Activated CD4-positive, CD25-positive, alpha-beta regulatory T cell treated with anti-CD3 and anti-CD28 coated beads, Interleukin-2, amount 50 U/mL, for 16 hours (primary cell): ENCODE results near the gene LAPTM4A.
A peak's percentile ranks its signal among the peaks of the same experiment; 100 is the strongest.
"Not testable (repeated sequence)": the region's sequence is repeated elsewhere in the genome, so short reads cannot be mapped to it uniquely, and the experiment has no call there.

Experiments used
- DNase-seq: peaks from one replicate; pipeline ENCODE4 v3.0.0-alpha.2; 2020; ENCODE audit warnings: low read depth, low spot score

LAPTM4A gene

GRCh38 chr2:20051532-20052228 is at the start of gene LAPTM4A:
LAPTM4A (minus strand) TSS chr2:20051628; CDS start chr2:20051520, 108 bp downstream.
- peak; percentile 98 for DNase-seq

DNA sequence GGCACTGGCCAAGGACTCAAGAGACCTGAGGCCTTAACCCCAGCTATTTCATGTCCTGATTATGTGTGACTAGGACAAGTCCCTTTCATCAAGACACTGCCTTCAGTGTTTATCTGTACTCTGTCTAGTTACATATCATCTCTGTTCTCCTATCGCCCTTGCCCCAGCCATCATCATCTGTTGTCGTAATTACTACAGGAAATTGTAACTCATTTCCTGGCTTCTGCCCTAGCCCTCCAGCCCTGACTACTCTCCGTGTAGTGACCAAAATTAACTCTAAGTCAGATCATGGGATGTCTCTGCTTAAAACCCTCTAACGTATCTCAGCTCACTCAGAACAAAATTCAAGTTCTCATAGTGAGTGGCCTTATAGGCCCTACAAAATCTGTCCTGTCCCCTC is 49.3 kb upstream of the LAPTM4A start:
- DNase-seq, result no peak

- no peak for DNase-seq
These were observed 48.4 kb upstream of the LAPTM4A start for GRCh38 chr2:20099780-20100179.

GRCh38 chr2:20097889-20098714 is 46.7 kb upstream of the LAPTM4A start:
- DNase-seq, result peak; percentile 47

GRCh38 chr2:20095469-20095868 is 44.0 kb upstream of the LAPTM4A start:
- DNase-seq, result no peak

DNA sequence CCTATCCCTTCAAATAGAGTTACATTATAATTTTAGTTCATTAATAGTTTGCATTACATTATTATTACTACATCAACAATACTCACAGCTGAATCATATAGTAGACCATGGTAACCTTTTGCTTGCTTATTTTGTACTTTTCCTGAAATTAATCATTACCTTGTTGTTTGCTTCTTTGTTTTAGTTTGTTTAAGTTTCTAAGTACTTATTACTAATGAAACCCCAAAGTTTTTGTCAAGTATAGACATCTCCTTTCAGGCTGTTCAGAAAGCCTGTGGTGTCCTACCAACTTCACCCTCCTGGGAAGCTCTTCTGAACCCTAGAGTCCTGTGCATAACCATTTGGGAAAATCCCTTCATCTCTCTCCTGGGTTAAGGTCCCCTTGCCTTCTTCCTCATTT is 43.5 kb upstream of the LAPTM4A start:
- DNase-seq, result no peak

GRCh38 chr2:20094142-20094755 is 42.8 kb upstream of the LAPTM4A start:
- DNase-seq, result no peak

GRCh38 chr2:20093263-20094141 is 42.1 kb upstream of the LAPTM4A start:
- no peak for DNase-seq

DNA sequence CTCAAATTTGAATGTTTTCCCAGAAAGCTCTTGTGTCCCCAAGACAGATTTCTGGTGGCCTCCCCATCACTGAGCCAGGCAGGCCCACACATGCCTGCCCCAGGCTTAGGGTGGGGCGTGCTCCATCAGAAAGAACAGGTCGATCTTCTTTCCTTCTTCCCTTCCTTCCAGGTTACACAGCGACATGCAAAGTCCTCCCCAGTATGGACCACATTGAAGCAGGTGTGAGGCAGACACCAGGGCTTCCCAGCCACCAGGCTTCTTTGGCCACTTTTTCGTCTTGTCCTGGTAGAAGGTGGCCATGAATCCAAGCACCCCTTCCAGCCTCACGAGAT is 41.4 kb upstream of the LAPTM4A start:
- no peak for DNase-seq

- DNase-seq, result no peak
These were observed 40.9 kb upstream of the LAPTM4A start for GRCh38 chr2:20092226-20092900.

DNA sequence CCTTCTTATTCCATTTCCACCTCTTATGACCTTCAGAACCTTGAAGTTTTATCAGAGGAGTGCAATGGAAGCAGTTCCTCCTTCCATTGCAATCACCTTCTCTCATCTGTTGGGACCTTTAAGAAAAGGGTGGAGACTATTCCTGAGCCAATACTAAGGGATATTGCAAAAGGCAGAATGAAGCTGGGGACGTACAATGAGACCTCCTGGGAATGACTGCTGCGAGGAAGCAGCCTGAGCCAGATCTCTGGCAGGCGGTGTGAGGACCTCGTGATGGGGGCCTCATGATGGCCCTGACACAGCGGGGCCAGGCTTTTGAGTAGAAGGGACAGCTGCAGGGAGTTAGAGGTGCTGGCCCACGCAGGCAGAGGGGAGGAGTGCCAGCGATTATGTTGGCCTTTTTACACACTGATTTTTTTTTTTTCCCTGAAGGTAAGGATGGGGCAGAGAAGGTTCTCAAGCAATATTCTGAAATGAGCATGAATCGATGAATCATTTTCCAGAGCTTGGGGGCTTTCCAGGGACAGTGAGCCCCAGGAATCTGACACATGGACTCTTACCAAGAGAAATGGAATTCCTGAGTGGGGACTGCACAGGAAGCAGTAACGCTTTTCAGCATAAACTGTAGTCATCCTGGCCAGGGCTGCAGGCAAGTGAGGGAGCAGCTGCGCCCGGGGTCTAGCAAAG is 40.0 kb upstream of the LAPTM4A start:
- no peak for DNase-seq

DNA sequence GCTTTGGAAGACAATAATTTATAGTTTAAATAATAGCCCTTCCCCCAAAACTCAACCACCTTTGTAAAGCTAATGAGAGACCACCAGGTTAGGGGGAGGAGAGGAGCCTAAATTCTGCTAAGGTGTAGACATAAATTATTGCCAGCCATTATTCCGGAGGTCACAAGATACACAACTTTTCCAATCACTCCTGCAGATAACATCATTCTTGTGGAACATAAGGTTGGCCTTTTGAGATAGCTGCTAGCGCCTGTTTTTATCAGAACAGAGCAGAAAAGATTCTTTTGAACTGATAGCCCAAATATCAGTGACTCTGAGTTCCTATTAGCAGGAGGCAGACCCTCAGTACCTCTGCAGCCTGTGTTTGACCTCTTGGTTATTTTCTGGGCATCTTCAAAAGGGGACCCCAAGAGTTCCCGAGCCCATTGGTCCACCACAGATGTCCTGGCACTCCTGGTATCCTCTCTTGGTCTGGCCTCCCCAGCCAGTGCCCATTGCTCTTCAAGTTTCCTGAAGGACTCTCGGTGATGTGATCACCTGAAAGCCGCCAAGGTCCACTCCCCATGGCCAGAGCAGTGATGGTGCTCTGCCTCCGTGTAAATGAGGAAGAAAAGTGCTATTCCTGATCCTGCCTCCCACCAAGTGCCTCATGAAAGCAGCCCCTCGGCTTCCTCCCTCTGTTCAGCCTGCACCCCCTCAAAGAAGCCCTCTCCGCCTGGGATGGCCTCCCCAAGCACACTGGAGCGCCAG is 38.5 kb upstream of the LAPTM4A start:
- DNase-seq, result no peak

DNA sequence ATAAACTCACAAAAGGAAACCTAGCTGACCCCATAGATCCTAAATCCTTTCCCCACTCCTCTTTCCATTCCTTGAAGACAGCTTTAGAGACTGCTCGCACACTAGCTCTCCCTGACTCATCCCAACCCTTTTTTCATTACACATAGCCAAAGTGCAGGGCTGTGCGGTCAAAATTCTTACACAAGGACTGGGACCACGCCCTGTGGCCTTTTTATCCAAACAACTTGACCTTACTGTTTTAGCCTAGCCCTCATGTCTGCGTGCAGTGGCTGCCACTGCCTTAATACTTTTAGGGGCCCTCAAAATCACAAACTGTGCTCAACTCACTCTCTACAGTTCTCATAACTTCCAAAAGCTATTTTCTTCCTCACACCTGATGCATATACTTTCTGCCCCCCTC is 34.5 kb upstream of the LAPTM4A start:
- DNase-seq, result not testable (repeated sequence)

- not testable (repeated sequence) for DNase-seq
These were observed 31.4 kb upstream of the LAPTM4A start for GRCh38 chr2:20082812-20083211.

DNA sequence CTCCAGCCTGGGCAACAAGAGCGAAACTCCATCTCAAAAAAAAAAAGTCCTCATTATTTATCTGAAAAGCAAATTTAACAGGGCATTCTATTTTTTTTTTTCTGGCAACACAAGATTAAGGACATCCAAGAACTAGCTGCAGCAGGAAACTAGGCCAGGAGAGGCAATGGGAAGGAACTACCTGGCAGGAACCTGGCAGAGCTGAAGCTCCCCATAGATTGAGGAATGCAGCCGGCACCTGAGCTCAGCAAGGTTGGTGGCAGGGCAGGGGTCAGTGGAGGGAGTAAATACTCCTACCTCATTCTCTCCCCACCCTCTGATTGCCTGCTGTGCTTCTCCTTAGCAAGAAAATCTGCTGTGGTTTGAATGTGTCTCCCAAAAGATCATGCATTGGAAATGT is 30.4 kb upstream of the LAPTM4A start:
- DNase-seq, result no peak

DNA sequence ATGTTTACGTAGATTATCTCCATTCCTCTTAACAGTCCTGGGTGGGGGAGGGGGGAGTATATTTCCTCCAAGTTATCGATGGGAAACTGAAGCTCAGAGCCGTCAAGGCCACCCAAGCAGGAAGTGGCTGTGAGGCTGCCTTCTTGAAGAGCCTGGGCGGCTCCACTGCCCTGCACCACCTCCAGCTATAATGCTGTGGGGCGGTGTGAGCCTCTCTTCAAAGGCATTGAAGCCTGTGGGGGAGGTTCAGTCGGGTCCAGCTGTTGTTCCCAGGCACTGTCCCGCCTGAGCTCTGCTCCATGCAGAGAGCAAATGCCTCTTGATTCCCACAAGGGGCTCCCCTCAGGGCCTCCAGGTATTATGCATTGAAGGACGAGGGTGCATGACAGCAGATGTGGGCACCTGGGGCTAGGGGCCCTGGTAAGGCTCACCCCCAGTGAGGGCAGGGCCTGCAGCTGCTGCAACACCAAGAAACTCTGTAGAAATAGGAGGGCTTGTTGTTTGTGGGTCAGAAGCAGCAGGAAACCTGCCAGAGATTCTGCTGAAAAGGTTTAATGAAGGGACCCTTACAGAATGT is 29.5 kb upstream of the LAPTM4A start:
- no peak for DNase-seq

GRCh38 chr2:20080428-20080827 is 29.0 kb upstream of the LAPTM4A start:
- DNase-seq, result no peak

- no peak for DNase-seq
These were observed 28.2 kb upstream of the LAPTM4A start for GRCh38 chr2:20079546-20080115.

GRCh38 chr2:20077411-20077940 is 26.0 kb upstream of the LAPTM4A start:
- DNase-seq, result no peak
